GM12878 (cell line): ENCODE results near the gene TMEM255B. TPM values are rescaled to one million over a fixed set of nuclear protein-coding genes. Genes with fewer than 3 reads are reported as not detected.

Experiments used
- ATAC-seq: fragments of 200-7000 bp; cut with Tn5 transposase; 3 replicates; pipeline ENCODE4 v1.9.1; 2020; ENCODE audit warnings: mild to moderate bottlenecking, moderate library complexity
- BruUV-seq: library from RNA; stranded (reverse); fragments of 400-500 nt; replicated peaks from 2 replicates; lab custom pipeline; 2021; lab: Mats Ljungman, UMichigan
- CTCF ChIA-PET: fragments of 300-600 bp; sonication (Branson Sonifier 250); formaldehyde crosslinking; extraction: SDS; loops from one replicate; lab custom pipeline; 2021; ENCODE audit warnings: inconsistent platforms; lab: Yijun Ruan, JAX
- POLR2A ChIA-PET: fragments of 350-600 bp; formaldehyde crosslinking; extraction: SDS; loops from one replicate; lab custom pipeline; 2021; ENCODE audit warnings: inconsistent platforms; lab: Charles Lee
- RAD21 ChIA-PET: fragments of 300-600 bp; sonication (Branson Sonifier 250); formaldehyde crosslinking; loops from one replicate; lab custom pipeline; 2023; ENCODE audit warnings: antibody characterized with exemption; ENCODE audit not compliant: unreplicated experiment; lab: Charles Lee
- SMC1A ChIA-PET: fragments of 300-600 bp; sonication (Branson Sonifier 250); formaldehyde crosslinking; loops from one replicate; lab custom pipeline; 2023; ENCODE audit not compliant: unreplicated experiment, uncharacterized antibody; lab: Charles Lee
- DNase-seq: peaks from one replicate; pipeline ENCODE4 v3.0.0-alpha.2; 2011; ENCODE audit warnings: low read depth, low spot score
- FAIRE-seq: peaks from 3 replicates; lab custom pipeline; 2011; peaks lifted over from hg19 to GRCh38; lab: Jason Lieb, UNC
- H2AFZ ChIP-seq: 2 replicates; pipeline ENCODE4 v1.6.0; 2011; ENCODE audit warnings: low read depth, low read length, control low read depth; ENCODE audit not compliant: control insufficient read depth
- H3K27ac ChIP-seq: 2 replicates; pipeline ENCODE4 v1.5.1; 2011; ENCODE audit warnings: control low read depth; ENCODE audit not compliant: control insufficient read depth, insufficient read depth
- H3K27me3 ChIP-seq, 2 experiments: replicated peaks in 1 of 2; 2 replicates each; pipeline versions ENCODE4 v1.6.0 to v1.6.1; 2011; ENCODE audit warnings: low read length in 1 of 2; ENCODE audit not compliant: control insufficient read depth in 2 of 2, insufficient read depth in 2 of 2
- H3K36me3 ChIP-seq, 2 experiments: 2 replicates each; pipeline ENCODE4 v1.5.1; 2011; ENCODE audit warnings: low read length in 1 of 2; ENCODE audit not compliant: control insufficient read depth in 2 of 2, insufficient read depth in 2 of 2
- H3K4me1 ChIP-seq: 2 replicates; pipeline ENCODE4 v1.6.1; 2011; ENCODE audit warnings: mild to moderate bottlenecking, low read length, moderate library complexity, mixed read lengths; ENCODE audit not compliant: control insufficient read depth, insufficient read depth
- H3K4me2 ChIP-seq: 2 replicates; pipeline ENCODE4 v1.6.0; 2011; ENCODE audit warnings: control low read depth; ENCODE audit not compliant: control insufficient read depth, insufficient read depth
- H3K4me3 ChIP-seq: fragments of 200-600 bp; sonication (generic); 2 replicates; pipeline ENCODE4 v1.5.1; 2016
- H3K79me2 ChIP-seq: 2 replicates; pipeline ENCODE4 v1.6.0; 2011; ENCODE audit warnings: low read length; ENCODE audit not compliant: control insufficient read depth, insufficient read depth
- H3K9ac ChIP-seq: 2 replicates; pipeline ENCODE4 v1.8.0; 2011; ENCODE audit warnings: low read length, control low read depth, mixed read lengths; ENCODE audit not compliant: control insufficient read depth, insufficient read depth
- H3K9me3 ChIP-seq: replicated peaks from 3 replicates; pipeline ENCODE4 v1.5.1; 2011; ENCODE audit warnings: mild to moderate bottlenecking, low read length; ENCODE audit not compliant: control insufficient read depth, insufficient read depth
- H4K20me1 ChIP-seq: 2 replicates; pipeline ENCODE4 v1.6.0; 2011; ENCODE audit not compliant: control insufficient read depth, insufficient read depth
- ATF3 ChIP-seq: IDR thresholded peaks from 2 replicates; pipeline ENCODE4 v1.6.1; 2011; ENCODE audit warnings: low read depth, mild to moderate bottlenecking, low read length, moderate library complexity, borderline replicate concordance; ENCODE audit errors: extremely low read depth
- CBX3 ChIP-seq: fragments of 200-600 bp; sonication (generic); IDR thresholded peaks from 2 replicates; pipeline ENCODE4 v1.6.1; 2016; ENCODE audit warnings: low read depth, borderline replicate concordance
- GABPA ChIP-seq: IDR thresholded peaks from 2 replicates; pipeline ENCODE4 v1.6.1; 2014; ENCODE audit warnings: antibody characterized with exemption, low read depth, mild to moderate bottlenecking, inconsistent platforms
- KLF5 ChIP-seq: fragments of 450-650 bp; IDR thresholded peaks from 2 replicates; pipeline ENCODE4 v1.6.1; 2014; ENCODE audit warnings: mild to moderate bottlenecking; ENCODE audit not compliant: partially characterized antibody
- NBN ChIP-seq: fragments of 450-650 bp; IDR thresholded peaks from 2 replicates; pipeline ENCODE4 v1.6.1; 2016
- NR2F1 ChIP-seq: fragments of 450-650 bp; conservative IDR thresholded peaks from 2 replicates; pipeline ENCODE4 v1.6.1; 2017; ENCODE audit warnings: mild to moderate bottlenecking
- POU2F2 ChIP-seq: IDR thresholded peaks from 3 replicates; pipeline ENCODE4 v1.6.1; 2011; ENCODE audit warnings: low read depth, mild to moderate bottlenecking, low read length, borderline replicate concordance
- SPI1 ChIP-seq: IDR thresholded peaks from 2 replicates; pipeline ENCODE4 v1.6.1; 2011; ENCODE audit warnings: low read depth, mild to moderate bottlenecking, low read length, moderate library complexity, borderline replicate concordance; ENCODE audit not compliant: insufficient read depth
- TARDBP ChIP-seq: IDR thresholded peaks from 2 replicates; pipeline ENCODE4 v1.6.1; 2016; ENCODE audit warnings: borderline replicate concordance
- ZBED1 ChIP-seq: IDR thresholded peaks from 2 replicates; pipeline ENCODE4 v1.6.1; 2016; ENCODE audit warnings: borderline replicate concordance
- ZNF217 ChIP-seq: fragments of 450-650 bp; IDR thresholded peaks from 2 replicates; pipeline ENCODE4 v1.6.1; 2017; ENCODE audit warnings: antibody characterized with exemption, mild to moderate bottlenecking
- WGBS: methylation state at CpG from one replicate; pipeline ENCODE4 v1.1.6; 2016; ENCODE audit warnings: low lambda C conversion rate; ENCODE audit not compliant: insufficient replicate concordance, insufficient coverage; ENCODE audit errors: missing lambda C conversion rate; 5-methylcytosine and 5-hydroxymethylcytosine counted together
- in situ Hi-C: fragments of 300-500 bp; cut with MboI; formaldehyde crosslinking; loops from 9 replicates; pipeline ENCODE4 v1.14.3; 2018; ENCODE audit warnings: mixed read lengths
- intact Hi-C: fragments of 100-400 bp; cut with micrococcal nuclease; formaldehyde crosslinking; loops from one replicate; pipeline ENCODE4 v1.14.2; 2022; ENCODE audit not compliant: unreplicated experiment
- polyA plus RNA-seq, 11 experiments: library from polyadenylated mRNA; depleted of rRNA in 4 of 11; unstranded in 6 of 11; stranded (reverse) in 5 of 11; fragments of >200 nt; fragmentation: Nextera tagmentation in 4 of 11; fragmentation: Illumina TruSeq in 1 of 11; extraction: Ambion mirVana in 4 of 11; extraction: Trizol in 1 of 11; gene quantifications; 1 replicate in 1 of 11; 2 replicates in 10 of 11; pipeline versions ENCODE4 v1.2.1 to v1.2.3, GENCODE V29; 2011 to 2016; ENCODE audit warnings: inconsistent platforms in 2 of 11, missing spikeins in 2 of 11, low read depth in 1 of 11
- total RNA-seq, 4 experiments: library from RNA; depleted of rRNA in 3 of 4; stranded (reverse); fragments of >200 nt in 3 of 4; fragmentation: Illumina TruSeq in 1 of 4; extraction: Trizol in 1 of 4; gene quantifications; 2 replicates each; pipeline versions ENCODE4 v1.2.1 to v1.2.3, GENCODE V29; 2013 to 2021
- TF ChIP-seq, protein P1 (sequence below): IDR thresholded peaks from 2 replicates; pipeline ENCODE4 v1.6.1; 2012; ENCODE audit warnings: low read depth, low read length, improper control_type of control experiment
- TF ChIP-seq, protein P2 (sequence below): fragments of 450-650 bp; formaldehyde crosslinking; IDR thresholded peaks from 2 replicates; pipeline ENCODE4 v1.4.0; 2020; ENCODE audit warnings: mild to moderate bottlenecking, moderate library complexity
- TF ChIP-seq, protein P3 (sequence below): IDR thresholded peaks from 2 replicates; pipeline ENCODE4 v1.6.1; 2011; ENCODE audit warnings: borderline replicate concordance, low read depth, mild to moderate bottlenecking, moderate library complexity, low read length; ENCODE audit not compliant: insufficient read depth, poor library complexity, severe bottlenecking
- TF ChIP-seq, protein P4 (sequence below): IDR thresholded peaks from 2 replicates; pipeline ENCODE4 v1.6.1; 2012; ENCODE audit warnings: low read depth, low read length, improper control_type of control experiment

TMEM255B gene
- total and polyA plus RNA-seq, 10 of the 15 experiments (the other 5 are each of a cell fraction or from before 2014, with no cell fraction given): 0.04 to 0.62 (median 0.13) TPM; not detected in 3

DNA sequence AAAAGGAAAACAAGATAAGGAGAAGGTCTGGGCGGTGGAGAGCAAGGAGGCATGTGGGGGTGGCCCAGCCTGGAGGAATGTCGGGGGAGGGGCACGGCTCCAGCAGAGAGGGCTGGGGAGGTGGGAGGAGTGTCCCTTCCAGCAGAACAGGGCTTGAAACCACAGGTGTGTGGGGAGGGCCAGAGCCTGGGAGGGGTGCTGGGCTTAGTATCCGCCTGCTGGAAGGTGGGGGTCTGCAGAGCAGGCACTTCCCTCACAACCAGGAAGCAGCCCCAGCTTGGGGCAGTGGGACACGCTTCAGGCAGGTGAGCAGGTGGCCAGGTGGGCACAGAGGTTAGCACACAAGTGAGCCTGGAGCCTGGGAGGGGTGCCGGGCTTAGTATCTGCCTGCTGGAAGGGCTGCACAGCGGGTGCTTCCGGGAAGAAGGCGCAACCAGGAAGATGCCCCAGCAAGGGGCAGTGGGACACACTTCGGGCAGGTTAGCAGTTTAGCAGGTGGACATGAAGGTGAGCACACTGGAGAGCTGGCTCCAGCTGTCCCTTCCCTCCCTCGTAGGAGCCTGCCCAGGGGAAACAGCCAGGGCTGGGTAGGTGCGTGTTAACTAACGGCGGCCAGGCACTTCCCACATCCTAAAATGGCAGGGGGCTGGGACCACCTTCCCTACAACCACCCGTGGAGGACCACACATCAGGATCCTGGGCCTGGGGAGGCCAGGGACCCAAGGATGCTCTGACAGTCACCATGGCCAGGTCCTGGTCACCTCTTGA, 101.8 kb downstream of the TMEM255B start:
- H3K9ac ChIP-seq: no peak overlapping the region
- no peak for TF ChIP-seq NR2F1
- TF ChIP-seq ZBED1: no peak
- TF ChIP-seq ATF3: no peak
- TF ChIP-seq TARDBP: no peak
- no peak for TF ChIP-seq ZNF217
- TF ChIP-seq, protein P1, sequence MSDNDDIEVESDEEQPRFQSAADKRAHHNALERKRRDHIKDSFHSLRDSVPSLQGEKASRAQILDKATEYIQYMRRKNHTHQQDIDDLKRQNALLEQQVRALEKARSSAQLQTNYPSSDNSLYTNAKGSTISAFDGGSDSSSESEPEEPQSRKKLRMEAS: no peak
- no peak for TF ChIP-seq SPI1
- no peak for TF ChIP-seq KLF5
- no peak for TF ChIP-seq POU2F2
- TF ChIP-seq, protein P2, sequence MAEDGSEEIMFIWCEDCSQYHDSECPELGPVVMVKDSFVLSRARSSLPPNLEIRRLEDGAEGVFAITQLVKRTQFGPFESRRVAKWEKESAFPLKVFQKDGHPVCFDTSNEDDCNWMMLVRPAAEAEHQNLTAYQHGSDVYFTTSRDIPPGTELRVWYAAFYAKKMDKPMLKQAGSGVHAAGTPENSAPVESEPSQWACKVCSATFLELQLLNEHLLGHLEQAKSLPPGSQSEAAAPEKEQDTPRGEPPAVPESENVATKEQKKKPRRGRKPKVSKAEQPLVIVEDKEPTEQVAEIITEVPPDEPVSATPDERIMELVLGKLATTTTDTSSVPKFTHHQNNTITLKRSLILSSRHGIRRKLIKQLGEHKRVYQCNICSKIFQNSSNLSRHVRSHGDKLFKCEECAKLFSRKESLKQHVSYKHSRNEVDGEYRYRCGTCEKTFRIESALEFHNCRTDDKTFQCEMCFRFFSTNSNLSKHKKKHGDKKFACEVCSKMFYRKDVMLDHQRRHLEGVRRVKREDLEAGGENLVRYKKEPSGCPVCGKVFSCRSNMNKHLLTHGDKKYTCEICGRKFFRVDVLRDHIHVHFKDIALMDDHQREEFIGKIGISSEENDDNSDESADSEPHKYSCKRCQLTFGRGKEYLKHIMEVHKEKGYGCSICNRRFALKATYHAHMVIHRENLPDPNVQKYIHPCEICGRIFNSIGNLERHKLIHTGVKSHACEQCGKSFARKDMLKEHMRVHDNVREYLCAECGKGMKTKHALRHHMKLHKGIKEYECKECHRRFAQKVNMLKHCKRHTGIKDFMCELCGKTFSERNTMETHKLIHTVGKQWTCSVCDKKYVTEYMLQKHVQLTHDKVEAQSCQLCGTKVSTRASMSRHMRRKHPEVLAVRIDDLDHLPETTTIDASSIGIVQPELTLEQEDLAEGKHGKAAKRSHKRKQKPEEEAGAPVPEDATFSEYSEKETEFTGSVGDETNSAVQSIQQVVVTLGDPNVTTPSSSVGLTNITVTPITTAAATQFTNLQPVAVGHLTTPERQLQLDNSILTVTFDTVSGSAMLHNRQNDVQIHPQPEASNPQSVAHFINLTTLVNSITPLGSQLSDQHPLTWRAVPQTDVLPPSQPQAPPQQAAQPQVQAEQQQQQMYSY: no peak
- no peak for TF ChIP-seq GABPA
- TF ChIP-seq, protein P3, sequence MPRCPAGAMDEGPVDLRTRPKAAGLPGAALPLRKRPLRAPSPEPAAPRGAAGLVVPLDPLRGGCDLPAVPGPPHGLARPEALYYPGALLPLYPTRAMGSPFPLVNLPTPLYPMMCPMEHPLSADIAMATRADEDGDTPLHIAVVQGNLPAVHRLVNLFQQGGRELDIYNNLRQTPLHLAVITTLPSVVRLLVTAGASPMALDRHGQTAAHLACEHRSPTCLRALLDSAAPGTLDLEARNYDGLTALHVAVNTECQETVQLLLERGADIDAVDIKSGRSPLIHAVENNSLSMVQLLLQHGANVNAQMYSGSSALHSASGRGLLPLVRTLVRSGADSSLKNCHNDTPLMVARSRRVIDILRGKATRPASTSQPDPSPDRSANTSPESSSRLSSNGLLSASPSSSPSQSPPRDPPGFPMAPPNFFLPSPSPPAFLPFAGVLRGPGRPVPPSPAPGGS: no peak
- TF ChIP-seq NBN: no peak
- TF ChIP-seq, protein P4, sequence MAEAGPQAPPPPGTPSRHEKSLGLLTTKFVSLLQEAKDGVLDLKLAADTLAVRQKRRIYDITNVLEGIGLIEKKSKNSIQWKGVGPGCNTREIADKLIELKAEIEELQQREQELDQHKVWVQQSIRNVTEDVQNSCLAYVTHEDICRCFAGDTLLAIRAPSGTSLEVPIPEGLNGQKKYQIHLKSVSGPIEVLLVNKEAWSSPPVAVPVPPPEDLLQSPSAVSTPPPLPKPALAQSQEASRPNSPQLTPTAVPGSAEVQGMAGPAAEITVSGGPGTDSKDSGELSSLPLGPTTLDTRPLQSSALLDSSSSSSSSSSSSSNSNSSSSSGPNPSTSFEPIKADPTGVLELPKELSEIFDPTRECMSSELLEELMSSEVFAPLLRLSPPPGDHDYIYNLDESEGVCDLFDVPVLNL: no peak
- no peak for TF ChIP-seq CBX3
- TF ChIP-seq, all 136 proteins: peak for 0
- Histone ChIP-seq H3K27me3 (peaks cover 2 to 14% of the 10 kb centered on the region in 2 experiments), H4K20me1 (no peaks in the 10 kb centered on the region), H3K27ac (no peak overlapping the region), H3K4me2 (no peak overlapping the region), H3K79me2 (no peaks in the 10 kb centered on the region), H3K9me3 (no peaks in the 10 kb centered on the region), H3K4me3 (no peak overlapping the region), H3K36me3 (no peaks in the 10 kb centered on the region), H2AFZ (no peak overlapping the region), H3K4me1 (no peaks in the 10 kb centered on the region)
- ChIA-PET CTCF (no interaction called here), SMC1A (no interaction called here), POLR2A (no interaction called here), RAD21 (no interaction called here)
- 57% methylated on average over 12 of the region's 15 CpGs for WGBS
- in situ Hi-C loops: no loop called here
- no peak for DNase-seq
- intact Hi-C loops: no loop called here
- no TSS peak for BruUV-seq
- no peak for FAIRE-seq
- no peak for ATAC-seq
